Activated T-helper 9 cell treated with anti-CD3 and anti-CD28 coated beads, Interleukin-2, amount 50 U/mL, for 16 hours (primary cell): ENCODE measurements around the gene CHST3.
"Not testable (repeated sequence)": the region's sequence is repeated elsewhere in the genome, so short reads cannot be mapped to it uniquely, and the experiment has no call there.

Experiments
- DNase-seq: peaks from one replicate; pipeline ENCODE4 v3.0.0-alpha.2; 2020; ENCODE audit warnings: low read depth

CHST3 gene

GRCh38 chr10:71972746-71973695 is 8.8 kb downstream of the CHST3 start:
- no peak for DNase-seq

GRCh38 chr10:71973777-71974488 is 9.7 kb downstream of the CHST3 start:
- no peak for DNase-seq

- DNase-seq = peak; percentile 18
Observed at GRCh38 chr10:71974489-71975021, 10.4 kb downstream of the CHST3 start.

GRCh38 chr10:71975087-71975870 is 11.1 kb downstream of the CHST3 start:
- no peak for DNase-seq

GRCh38 chr10:71975871-71976725 is 11.9 kb downstream of the CHST3 start:
- no peak for DNase-seq

- DNase-seq = not testable (repeated sequence)
Observed at GRCh38 chr10:71977614-71977903, 13.4 kb downstream of the CHST3 start.

- DNase-seq = no peak
Observed at GRCh38 chr10:71978476-71978875, 14.3 kb downstream of the CHST3 start.

- no peak for DNase-seq
Observed at GRCh38 chr10:71978988-71979691, 14.9 kb downstream of the CHST3 start.

- no peak for DNase-seq
Observed at GRCh38 chr10:71979692-71980062, 15.5 kb downstream of the CHST3 start.

GRCh38 chr10:71980181-71981014 is 16.2 kb downstream of the CHST3 start:
- no peak for DNase-seq

- DNase-seq = no peak
Observed at GRCh38 chr10:71981015-71981875, 17.1 kb downstream of the CHST3 start.

GRCh38 chr10:71981876-71982230 is 17.7 kb downstream of the CHST3 start:
- DNase-seq = no peak

GRCh38 chr10:71982269-71983178 is 18.3 kb downstream of the CHST3 start:
- DNase-seq = no peak

- no peak for DNase-seq
Observed at GRCh38 chr10:71984126-71984808, 20.1 kb downstream of the CHST3 start.

- DNase-seq = no peak
Observed at GRCh38 chr10:71984809-71985388, 20.7 kb downstream of the CHST3 start.

GRCh38 chr10:71985542-71986250 is 21.5 kb downstream of the CHST3 start:
- no peak for DNase-seq
